Activated CD4-positive, alpha-beta T cell treated with anti-CD3 and anti-CD28 coated beads for 24 hours (primary cell): Measurements from ENCODE around the gene NPAS2.
A peak's percentile ranks its signal among the peaks of the same experiment; 100 is the strongest.

Source experiments
- DNase-seq, 2 donors: peaks; one replicate each; pipeline ENCODE4 v3.0.0-alpha.2; 2020; ENCODE audit warnings: low read depth in 2 of 2

Gene NPAS2

DNA sequence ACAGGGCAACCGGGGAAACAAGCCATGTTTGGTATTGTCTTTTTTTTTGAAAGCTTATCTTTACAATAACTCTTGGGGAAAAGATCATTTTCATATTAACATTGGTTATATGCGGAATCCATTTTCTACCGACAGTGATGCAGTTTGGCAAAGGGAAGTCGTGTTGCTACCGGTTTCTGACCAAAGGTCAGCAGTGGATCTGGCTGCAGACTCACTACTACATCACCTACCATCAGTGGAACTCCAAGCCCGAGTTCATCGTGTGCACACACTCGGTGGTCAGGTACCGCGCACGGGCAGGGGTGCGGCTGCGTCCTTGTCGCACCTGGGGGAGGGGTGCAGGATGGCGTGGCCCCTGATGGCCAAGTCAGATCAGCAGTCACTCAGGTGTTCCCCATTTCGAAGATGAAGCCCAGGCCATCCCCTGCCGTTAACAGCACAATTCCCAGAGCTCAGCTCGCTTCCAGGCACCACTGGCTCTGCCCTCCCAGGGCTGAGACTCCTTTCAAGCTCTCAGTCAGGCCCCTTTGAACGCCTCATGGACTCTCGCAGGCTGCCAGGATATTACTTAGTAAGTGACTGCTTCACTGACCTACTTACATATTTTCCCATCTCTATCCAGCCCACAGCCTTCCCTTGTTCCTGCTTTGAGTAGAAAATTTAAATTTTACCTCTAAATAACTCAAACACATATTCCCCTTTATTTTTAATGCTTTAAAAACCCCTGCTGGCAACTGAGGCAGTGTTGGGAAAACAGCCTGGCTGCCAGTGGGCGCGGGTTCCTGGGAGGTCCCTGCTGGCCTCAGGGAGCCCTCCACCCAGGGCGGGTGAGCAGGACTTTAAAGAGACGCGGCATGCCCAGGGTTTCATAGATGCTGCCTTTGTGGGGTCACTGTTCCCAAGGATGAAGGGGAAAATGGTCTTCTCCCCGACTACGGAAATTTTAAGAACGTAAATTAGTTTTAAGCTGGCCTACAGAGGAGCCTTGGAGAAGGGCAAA is 148.5 kb downstream of the NPAS2 start:
- DNase-seq, result no peak

DNA sequence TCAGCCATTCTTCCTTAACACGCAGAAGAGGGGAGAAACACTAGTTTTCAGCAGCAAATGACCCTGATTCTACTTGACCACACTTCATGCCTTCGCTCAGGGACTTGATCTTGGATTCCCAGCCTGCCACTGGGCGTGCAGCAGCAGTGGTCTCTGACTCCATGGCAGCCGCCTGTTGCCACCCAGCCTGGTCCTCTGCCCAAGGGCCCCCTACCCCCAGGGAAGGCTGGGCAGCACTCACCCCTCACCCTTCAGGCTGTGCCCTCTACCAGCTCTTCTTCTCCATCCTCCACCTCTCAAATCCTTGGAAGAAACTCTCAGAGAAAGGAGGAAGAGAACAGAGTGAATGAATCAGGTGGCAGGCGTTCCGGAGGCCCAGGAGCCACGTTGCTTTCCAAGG is 150.1 kb downstream of the NPAS2 start:
- DNase-seq, result no peak

- no peak for DNase-seq
Observed at GRCh38 chr2:100971221-100971620, 151.3 kb downstream of the NPAS2 start.

- no peak for DNase-seq
Observed at GRCh38 chr2:100972452-100972851, 152.5 kb downstream of the NPAS2 start.

- no peak for DNase-seq
Observed at GRCh38 chr2:100974712-100975520, 155.0 kb downstream of the NPAS2 start.

GRCh38 chr2:100975521-100975785 is 155.5 kb downstream of the NPAS2 start:
- DNase-seq, result no peak

DNA sequence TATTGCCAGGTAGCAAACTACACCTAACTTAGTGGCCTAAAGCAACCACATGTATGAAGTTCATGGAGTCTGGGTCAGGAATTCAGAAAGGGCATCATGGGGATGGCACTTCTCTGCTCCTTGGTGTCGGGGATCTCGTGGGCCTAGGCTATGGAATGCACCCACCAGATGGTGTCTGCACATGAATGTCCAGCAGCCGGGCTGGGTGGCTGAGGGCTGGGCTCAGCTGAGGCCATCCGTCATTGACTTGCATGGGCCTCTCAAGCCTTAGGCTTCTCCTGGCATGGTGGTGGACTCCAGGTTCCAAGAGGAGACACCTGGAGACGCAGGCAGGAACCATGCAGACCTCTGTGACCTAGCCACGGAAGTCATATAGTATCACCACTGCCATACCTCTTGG is 156.1 kb downstream of the NPAS2 start:
- no peak for DNase-seq

GRCh38 chr2:100976645-100977391 is 156.9 kb downstream of the NPAS2 start:
- DNase-seq, result no peak

DNA sequence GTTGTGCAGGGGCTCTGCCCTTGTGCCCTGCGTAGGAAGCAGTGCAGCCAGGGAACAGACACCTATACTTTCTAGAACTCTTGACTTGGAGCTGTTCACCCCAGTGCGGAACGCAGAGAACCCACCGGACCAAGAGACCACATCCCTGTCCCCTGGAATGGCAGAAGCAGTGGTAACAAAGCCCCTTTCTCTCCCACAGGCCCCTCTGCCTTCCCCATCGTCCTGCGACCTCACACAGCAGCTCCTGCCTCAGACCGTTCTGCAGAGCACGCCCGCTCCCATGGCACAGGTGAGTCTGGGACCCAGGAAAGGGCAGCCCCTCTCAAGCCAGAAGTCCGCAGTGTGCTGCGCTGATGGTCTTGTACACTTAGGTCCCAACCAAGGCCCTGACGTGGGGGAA is 157.6 kb downstream of the NPAS2 start:
- DNase-seq, result no peak

DNA sequence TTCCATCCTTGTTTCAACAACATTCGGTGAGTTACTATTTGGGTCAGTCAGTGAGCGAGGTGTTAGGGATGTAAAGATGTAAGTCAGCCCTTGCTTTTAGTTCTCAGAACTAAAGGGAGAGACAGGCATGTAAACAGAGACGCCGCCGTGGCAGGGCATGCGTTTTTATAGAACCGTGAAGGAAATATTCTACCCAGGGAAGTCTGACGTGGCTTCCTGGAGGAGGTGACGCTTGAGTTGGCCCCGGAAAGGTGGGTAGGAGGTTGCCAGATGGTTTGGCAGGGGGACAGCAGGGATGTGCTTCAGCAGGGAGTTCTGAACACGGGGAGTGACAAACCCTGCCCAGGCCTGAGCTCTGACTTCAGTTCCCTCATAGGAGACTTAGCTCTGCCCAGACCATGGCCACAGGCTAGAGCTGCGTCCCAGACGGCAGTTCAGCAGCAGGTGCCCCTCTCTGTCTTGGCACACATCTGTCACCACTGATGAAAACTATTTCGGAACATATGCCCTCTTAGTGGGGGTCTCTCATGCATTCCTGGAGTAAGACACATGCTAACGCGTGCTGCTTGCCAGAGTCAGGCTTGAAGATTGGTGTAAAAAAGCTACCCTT is 158.7 kb downstream of the NPAS2 start:
- no peak for DNase-seq

GRCh38 chr2:100980046-100980445 is 160.1 kb downstream of the NPAS2 start:
- DNase-seq, result no peak

GRCh38 chr2:100981011-100981410 is 161.1 kb downstream of the NPAS2 start:
- no peak for DNase-seq

DNA sequence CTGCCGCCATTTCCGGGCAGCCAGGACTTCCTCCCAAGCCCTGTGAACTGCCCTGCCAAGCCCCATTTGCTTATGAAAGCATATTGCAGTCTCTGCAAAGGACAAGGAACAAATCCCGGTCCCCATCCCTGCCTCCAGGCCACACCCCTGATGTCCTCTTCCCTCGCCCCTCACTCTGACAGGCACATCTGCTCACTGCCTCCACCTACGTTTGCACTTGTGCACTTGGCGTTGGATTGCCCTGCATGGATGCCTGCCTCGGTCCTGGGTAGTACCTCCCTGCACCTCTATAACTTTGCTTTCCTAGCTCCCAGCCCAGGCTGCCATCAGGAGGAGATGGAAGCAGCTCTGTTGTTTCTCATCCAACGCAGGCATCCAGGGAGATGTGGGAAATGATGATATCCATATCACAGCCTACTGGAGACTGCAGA is 162.5 kb downstream of the NPAS2 start:
- no peak for DNase-seq

DNA sequence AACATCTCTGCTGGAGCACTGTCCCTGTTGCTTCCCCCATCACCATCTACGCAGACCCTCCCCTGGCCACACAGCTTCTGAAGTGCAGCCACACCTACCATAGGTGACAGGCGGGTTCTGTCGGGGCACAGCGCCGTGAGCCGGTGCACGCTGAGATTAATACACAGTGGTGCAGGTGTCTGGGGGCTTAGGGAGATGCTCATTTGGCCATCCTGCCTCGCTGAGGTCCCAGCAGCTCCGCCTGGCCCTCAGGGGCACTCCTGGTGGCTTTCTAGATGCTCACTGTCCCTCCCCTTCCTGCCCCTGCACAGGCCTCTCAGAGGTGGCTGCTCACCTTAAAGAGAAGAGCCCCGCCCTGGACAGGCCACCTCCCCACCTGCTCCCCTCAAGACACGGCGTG is 163.3 kb downstream of the NPAS2 start:
- no peak for DNase-seq

DNA sequence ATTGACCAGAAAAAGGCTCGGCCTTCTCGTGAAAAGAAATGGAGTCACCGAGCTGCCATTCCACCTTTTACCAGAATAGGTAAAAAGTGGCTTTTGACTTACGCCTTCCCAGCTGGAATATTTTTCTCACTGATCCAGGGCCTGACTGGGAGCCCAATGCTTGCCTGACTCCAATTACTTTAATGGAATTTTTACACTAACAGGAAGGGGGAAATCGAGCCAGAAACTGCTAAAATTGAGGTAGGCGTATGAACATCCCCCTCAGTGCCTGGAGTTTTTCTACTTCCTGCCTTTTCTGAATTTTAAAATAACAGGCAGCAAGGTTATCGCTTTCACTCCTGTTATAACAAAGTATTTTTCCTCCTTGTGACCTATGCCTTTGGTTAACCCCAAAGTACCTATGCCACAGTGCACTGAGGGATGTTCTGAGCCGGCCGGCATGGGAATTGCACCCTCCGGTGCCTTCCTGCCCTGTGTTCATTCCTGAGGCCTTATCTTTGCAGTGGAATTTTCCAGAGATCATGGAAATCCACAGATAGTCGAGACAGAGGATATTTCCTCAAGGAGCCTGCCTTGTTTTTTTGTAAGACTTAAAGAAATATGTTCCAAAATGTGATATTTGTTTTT is 163.9 kb downstream of the NPAS2 start:
- DNase-seq, result no peak

- DNase-seq, result peak; percentile 67 to 68
Observed at GRCh38 chr2:100984892-100985307, 165.0 kb downstream of the NPAS2 start.

DNA sequence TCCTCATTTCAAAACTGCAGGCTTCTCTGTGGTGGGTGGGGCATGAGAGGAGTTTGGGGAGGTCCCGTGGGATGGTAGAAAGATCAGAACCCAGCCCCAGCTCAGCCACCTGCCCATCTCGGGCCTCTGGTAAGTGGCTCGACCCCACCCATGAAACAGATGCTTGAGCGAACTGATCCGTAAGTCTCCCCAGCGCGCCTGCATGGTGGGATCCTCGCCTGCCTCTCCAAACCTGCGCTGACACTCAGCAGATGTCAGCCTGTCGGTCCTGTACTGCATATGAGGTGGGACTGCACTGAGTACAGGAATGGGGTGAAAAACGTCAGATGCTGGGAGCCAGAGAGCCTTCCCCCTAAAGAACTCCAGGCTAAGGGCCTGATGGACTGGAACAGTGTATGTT is 166.2 kb downstream of the NPAS2 start:
- DNase-seq, result no peak

DNA sequence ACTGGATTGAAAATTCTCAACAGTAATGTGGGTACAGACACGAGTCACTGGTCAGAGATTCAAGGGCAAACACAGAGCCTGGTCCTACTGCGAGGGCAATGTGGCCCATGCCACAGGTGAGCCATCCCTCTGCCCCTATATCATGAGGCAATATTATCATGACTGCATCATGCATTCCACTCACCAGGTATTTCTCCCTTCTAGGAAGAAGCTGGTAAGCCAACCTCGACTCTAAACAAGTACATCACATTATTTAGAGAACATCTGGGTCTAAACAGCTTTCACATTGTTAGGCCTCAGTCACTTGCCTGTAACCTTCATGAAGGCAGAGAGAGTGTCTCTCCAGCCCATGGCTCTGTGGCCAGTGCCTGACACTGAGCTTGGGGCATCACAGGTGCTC is 167.6 kb downstream of the NPAS2 start:
- DNase-seq, result no peak

GRCh38 chr2:100987974-100988373 is 168.0 kb downstream of the NPAS2 start:
- DNase-seq, result no peak

- DNase-seq, result no peak
Observed at GRCh38 chr2:100988630-100989417, 168.9 kb downstream of the NPAS2 start.

DNA sequence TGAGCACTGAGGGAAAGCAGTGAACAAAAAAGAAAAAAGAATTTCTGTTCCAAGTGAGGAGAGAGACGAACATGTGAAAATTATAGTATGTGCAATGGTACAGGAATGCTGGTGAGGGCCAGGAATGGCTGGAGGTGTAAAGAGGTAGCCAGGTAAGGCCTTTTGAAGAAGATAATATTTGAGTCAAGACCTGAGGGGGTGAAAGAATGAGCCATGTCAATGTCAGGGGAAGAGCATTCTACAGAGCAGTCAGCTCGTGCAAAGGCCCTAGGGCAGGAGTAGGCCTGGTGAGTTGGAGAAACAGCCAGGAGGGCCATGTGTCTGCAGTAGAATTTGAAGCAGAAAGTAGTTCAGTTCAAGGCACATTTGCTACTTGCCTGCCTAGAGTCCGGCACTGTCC is 169.7 kb downstream of the NPAS2 start:
- no peak for DNase-seq
